ENCODE results near the gene DNAH11.

DNAH11 gene

DNA sequence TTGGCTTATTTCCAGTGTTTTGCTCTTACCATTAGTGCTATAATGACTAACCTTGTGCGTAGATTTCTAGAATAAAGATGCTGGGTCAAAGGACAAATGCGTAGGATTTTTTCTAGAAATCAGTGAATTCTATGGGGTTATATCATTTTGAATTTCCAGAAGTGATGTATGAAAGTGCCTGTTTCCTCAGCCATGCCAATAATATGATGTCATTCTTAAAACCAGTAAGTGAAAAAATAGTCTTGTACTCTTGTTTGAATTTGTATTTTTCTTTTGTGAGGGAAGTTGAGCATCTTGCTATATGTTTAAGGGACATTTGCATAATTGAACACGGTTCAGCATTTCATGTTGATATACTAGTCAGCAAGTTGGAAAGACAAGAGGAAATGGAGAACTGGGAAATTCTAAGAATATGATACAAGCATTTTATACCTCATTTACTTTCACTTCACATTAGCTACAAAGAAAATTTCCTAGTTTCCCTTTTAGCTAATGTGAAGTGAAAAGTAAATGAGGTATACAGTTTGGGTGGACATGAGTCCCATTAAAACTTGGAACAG lies 3.8 kb upstream of the DNAH11 start:
- no peak for DNase-seq (ENCODE audit: low spot score)
- Histone ChIP-seq H3K27ac (no peak overlapping the region), H3K4me3 (no peak overlapping the region)
- TF ChIP-seq, protein P1, sequence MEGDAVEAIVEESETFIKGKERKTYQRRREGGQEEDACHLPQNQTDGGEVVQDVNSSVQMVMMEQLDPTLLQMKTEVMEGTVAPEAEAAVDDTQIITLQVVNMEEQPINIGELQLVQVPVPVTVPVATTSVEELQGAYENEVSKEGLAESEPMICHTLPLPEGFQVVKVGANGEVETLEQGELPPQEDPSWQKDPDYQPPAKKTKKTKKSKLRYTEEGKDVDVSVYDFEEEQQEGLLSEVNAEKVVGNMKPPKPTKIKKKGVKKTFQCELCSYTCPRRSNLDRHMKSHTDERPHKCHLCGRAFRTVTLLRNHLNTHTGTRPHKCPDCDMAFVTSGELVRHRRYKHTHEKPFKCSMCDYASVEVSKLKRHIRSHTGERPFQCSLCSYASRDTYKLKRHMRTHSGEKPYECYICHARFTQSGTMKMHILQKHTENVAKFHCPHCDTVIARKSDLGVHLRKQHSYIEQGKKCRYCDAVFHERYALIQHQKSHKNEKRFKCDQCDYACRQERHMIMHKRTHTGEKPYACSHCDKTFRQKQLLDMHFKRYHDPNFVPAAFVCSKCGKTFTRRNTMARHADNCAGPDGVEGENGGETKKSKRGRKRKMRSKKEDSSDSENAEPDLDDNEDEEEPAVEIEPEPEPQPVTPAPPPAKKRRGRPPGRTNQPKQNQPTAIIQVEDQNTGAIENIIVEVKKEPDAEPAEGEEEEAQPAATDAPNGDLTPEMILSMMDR (IDR thresholded peaks at IDR 0.05), result no peak

DNA sequence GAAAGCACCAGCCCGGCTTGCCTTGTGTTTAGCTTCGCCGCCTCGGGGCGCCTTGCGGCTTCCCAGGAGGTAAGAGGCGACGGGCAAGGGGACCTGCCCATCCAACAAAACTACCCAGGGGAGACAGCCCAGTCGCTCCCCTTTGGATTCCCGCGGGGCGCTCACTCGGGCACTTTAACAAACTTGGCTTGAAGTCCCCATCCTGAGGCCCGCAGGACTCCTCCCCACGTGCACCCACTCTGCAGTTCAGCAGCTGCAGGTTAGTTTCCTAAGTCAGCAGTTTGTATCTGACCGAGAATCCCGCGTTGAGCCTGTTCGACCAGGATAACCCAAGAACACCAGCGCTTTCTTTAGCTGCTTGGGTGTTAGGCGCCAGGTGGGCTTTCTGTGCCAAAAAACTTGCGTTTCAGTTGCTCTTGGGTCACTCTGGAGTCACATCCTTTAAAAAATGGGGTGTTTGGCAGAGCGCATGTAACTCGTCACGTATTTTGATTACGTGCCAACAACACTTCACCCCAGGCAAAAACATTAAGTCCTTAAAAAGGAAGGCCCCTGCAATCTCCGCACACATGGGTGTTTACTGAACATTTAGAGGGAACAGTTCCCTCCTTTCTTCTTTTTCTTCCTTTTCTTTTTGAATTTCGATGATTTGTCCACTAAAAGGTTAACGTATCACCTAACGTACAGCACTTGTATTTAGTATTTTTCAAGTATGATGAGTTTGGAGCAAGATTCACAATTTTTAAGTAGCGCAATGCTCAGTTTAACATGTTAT lies 876 bp downstream of the DNAH11 start:
- peak; percentile 72 for DNase-seq (ENCODE audit: low spot score)
- peak overlapping the region; percentile 67 for H3K4me3 ChIP-seq
- TF ChIP-seq, protein P1 (IDR thresholded peaks at IDR 0.05), result no peak

DNA sequence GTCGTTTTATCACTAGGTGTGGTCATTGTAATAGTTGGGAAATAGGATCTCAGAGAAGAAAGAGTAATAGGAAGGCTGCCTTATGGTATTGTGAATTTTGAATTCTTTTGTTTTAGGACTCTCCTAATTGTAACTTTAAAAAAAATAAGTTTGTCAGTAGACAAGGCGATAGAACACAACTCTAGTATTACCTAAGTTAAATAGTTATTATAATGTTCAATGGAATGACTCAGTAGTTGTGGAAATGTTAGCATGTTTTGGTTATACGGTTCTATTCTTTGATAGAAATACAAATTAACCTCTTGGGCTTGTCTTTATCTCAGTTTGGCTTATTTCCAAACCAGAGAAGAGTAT lies 1.4 kb downstream of the DNAH11 start:
- TF ChIP-seq, protein P1 (IDR thresholded peaks at IDR 0.05), result no peak
- H3K4me3 ChIP-seq, result no peak overlapping the region
- no peak overlapping the region for H3K27ac ChIP-seq
- DNase-seq (ENCODE audit: low spot score), result no peak

More for the DNA sequence above, 876 bp downstream of the DNAH11 start:
- H3K27ac ChIP-seq, result no peak overlapping the region

DNA sequence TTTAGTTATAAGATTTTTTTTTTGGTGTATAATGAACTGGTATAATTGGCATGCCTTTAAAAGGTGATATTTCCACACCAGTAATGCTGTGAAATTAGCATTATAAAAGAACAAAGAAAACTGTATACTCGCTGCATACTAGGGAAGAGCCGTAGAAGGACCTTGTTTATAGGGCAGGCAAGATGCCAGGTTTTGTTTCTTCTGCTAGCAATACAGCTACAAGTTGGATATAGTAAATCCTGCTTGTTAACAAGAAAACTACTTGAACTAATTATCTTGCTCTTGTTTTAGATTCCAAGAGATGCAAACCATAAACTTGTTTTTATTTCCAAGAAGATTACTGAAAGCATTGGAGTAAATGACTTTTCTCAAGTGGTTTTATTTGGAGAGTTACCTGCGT lies 1.9 kb downstream of the DNAH11 start:
- Histone ChIP-seq H3K4me3 (no peak overlapping the region), H3K27ac (no peak overlapping the region)
- no peak for DNase-seq (ENCODE audit: low spot score)
- TF ChIP-seq, protein P1 (IDR thresholded peaks at IDR 0.05), result no peak

DNA sequence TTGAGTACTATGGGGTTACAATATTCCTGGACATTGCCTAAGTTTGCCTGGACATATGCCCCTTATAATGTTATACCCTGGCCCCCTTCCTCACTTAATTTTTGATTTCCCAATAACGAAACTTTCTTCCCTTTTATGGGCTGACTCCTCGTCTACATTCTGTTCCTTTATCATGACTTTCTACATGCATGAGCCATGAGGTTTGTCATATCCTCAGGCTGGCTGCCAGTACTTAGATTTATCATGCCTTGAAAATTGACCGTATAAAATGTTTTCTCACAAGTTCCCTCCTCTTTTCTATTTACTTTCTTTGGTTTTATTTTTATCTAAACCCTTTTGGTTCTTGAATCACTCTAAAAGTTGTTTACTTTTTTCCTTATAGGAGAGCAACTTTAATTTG lies 4.7 kb downstream of the DNAH11 start:
- Histone ChIP-seq H3K27ac (no peak overlapping the region), H3K4me3 (no peak overlapping the region)
- no peak for DNase-seq (ENCODE audit: low spot score)
- TF ChIP-seq, protein P1 (IDR thresholded peaks at IDR 0.05), result no peak

DNA sequence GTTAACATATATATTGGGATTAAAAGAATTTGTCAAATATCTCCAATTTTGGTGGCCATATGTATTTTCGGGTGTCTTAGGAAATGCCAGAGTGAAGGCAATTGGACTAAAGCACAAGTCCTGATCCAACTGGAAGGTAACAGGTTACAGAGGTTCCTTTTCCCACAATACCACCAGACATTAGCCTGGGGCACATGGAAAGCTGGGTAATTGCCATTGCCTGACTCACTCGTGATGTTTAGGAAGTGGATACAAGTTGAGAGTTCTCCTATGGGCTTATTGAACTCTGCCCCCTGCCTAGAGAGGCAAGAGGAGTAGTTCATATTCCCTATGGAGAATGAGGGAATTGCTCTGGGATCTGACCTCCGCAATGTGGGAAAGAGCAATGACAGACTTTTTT lies 5.7 kb downstream of the DNAH11 start:
- no peak overlapping the region for H3K27ac ChIP-seq
- TF ChIP-seq, protein P1 (IDR thresholded peaks at IDR 0.05), result no peak
- DNase-seq (ENCODE audit: low spot score), result no peak
- H3K4me3 ChIP-seq, result no peak overlapping the region

DNA sequence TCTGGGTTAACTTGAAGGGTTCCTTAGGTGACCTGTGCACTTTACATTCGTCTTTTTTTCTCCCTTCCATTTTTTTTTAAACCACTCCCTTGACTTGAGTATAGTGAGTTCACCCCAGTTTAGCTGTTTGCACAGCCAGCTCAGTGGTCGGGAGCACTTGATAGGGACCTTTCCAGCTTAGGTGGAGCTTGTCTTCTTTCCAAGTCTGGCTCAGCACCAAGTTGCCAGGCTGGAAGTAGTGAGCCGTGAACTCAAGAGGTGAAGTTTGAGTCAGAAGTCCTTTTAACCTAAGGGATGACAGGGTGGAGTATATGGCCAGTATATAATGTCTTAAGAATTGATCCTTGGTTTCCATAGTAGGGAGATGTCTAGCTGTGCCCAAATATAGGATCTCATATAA lies 7.2 kb downstream of the DNAH11 start:
- Histone ChIP-seq H3K27ac (no peak overlapping the region), H3K4me3 (no peak overlapping the region)
- TF ChIP-seq, protein P1 (IDR thresholded peaks at IDR 0.05), result no peak
- DNase-seq (ENCODE audit: low spot score), result no peak
